K562 (cell line): ENCODE data around the gene TMEM89. TPM values are rescaled to one million over a fixed set of nuclear protein-coding genes. Genes with fewer than 3 reads are reported as not detected.
A peak's percentile ranks its signal among the peaks of the same experiment; 100 is the strongest.

Experiments used
- EHMT2 ChIP-seq: fragments of 450-650 bp; IDR thresholded peaks from 2 replicates; pipeline ENCODE4 v1.6.1; 2018; ENCODE audit warnings: antibody characterized with exemption
- polyA plus RNA-seq, 8 experiments: library from polyadenylated mRNA; depleted of rRNA in 4 of 8; stranded (reverse) in 5 of 8; unstranded in 3 of 8; fragments of >200 nt; fragmentation: Nextera tagmentation in 2 of 8; fragmentation: Illumina TruSeq in 1 of 8; extraction: Ambion mirVana in 2 of 8; extraction: Trizol in 1 of 8; gene quantifications; 2 replicates each; pipeline versions ENCODE4 v1.2.1 to v1.2.3, GENCODE V29; 2011 to 2014; ENCODE audit warnings: inconsistent platforms in 1 of 8, missing spikeins in 1 of 8
- total RNA-seq, 7 experiments: library from RNA; depleted of rRNA in 6 of 7; stranded (reverse); fragments of >200 nt in 6 of 7; fragmentation: Illumina TruSeq in 2 of 7; extraction: Trizol in 2 of 7; gene quantifications; 2 replicates each; pipeline versions ENCODE4 v1.2.1 to v1.2.3, GENCODE V29; 2011 to 2021; ENCODE audit warnings: low replicate concordance in 1 of 7
- TF ChIP-seq, protein P1 (sequence below): fragments of 450-650 bp; formaldehyde crosslinking; IDR thresholded peaks from 2 replicates; pipeline ENCODE4 v1.4.0; 2022; ENCODE audit warnings: missing genetic modification characterization
- TF ChIP-seq, protein P2 (sequence below): fragments of 450-650 bp; IDR thresholded peaks from 2 replicates; pipeline ENCODE4 v1.7.0; 2016; ENCODE audit warnings: borderline replicate concordance
- TF ChIP-seq, protein P3 (sequence below), 2 experiments: IDR thresholded peaks; 2 replicates each; pipeline ENCODE4 v1.6.1; 2011; ENCODE audit warnings: borderline replicate concordance in 1 of 2, control low read depth in 1 of 2, low read depth in 1 of 2, low read length in 1 of 2, mild to moderate bottlenecking in 1 of 2, mixed read lengths in 1 of 2, moderate library complexity in 1 of 2; ENCODE audit not compliant: insufficient read depth in 1 of 2, insufficient read length in 1 of 2, poor library complexity in 1 of 2, severe bottlenecking in 1 of 2; ENCODE audit errors: extremely low read depth in 1 of 2
- TF ChIP-seq, protein P4 (sequence below): fragments of 200-800 bp; sonication (Bioruptor generic); IDR thresholded peaks from 2 replicates; pipeline ENCODE4 v1.6.1; 2017; ENCODE audit warnings: missing genetic modification characterization, missing compliant biosample characterization
- TF ChIP-seq, protein P5 (sequence below), 2 experiments: fragments of 450-650 bp; formaldehyde crosslinking in 1 of 2; IDR thresholded peaks; 2 replicates each; pipeline versions ENCODE4 v1.4.0 to v1.6.1; 2014 to 2020; ENCODE audit warnings: mild to moderate bottlenecking in 2 of 2, borderline replicate concordance in 1 of 2, low read depth in 1 of 2

The TMEM89 gene
- total and polyA plus RNA-seq, 9 of the 15 experiments (the other 6 are each of a cell fraction or from before 2014, with no cell fraction given): not detected

DNA sequence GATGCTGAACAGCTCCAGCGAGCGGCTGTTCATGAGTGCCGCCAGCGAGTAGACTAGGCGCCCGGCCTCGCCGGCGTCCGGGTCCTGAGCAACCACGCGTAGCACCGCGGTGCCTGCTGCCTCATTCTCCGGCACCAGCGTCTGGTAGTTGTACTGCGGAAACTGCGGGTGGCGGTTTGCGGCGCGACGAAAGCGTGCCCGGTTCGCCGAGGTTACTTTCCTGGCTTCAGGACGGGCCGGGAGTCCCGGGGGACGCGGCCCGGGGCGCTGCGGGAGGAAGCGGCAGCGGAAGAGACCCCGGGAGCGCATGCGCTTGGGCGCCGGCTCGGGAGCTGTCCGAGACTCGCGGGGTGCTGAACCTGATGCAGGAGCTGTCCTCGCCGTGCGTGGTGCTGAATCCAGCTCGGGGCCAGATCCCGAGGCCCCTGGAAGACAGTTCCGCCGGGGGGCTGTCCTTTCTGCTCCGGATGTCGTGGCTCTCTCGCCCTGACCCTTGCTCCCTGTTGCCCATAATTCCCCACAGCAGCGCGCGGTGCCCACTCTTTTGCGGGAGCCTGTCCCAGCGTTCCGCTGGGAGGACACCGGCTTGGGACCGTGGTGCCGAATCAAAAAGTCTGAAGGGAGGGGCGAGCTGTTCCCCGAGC is 40.1 kb upstream of the TMEM89 start (continued):
- TF ChIP-seq, protein P1, sequence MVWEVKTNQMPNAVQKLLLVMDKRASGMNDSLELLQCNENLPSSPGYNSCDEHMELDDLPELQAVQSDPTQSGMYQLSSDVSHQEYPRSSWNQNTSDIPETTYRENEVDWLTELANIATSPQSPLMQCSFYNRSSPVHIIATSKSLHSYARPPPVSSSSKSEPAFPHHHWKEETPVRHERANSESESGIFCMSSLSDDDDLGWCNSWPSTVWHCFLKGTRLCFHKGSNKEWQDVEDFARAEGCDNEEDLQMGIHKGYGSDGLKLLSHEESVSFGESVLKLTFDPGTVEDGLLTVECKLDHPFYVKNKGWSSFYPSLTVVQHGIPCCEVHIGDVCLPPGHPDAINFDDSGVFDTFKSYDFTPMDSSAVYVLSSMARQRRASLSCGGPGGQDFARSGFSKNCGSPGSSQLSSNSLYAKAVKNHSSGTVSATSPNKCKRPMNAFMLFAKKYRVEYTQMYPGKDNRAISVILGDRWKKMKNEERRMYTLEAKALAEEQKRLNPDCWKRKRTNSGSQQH (CRISPR knock-in tag): no peak
- TF ChIP-seq, protein P2, sequence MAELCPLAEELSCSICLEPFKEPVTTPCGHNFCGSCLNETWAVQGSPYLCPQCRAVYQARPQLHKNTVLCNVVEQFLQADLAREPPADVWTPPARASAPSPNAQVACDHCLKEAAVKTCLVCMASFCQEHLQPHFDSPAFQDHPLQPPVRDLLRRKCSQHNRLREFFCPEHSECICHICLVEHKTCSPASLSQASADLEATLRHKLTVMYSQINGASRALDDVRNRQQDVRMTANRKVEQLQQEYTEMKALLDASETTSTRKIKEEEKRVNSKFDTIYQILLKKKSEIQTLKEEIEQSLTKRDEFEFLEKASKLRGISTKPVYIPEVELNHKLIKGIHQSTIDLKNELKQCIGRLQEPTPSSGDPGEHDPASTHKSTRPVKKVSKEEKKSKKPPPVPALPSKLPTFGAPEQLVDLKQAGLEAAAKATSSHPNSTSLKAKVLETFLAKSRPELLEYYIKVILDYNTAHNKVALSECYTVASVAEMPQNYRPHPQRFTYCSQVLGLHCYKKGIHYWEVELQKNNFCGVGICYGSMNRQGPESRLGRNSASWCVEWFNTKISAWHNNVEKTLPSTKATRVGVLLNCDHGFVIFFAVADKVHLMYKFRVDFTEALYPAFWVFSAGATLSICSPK: no peak
- TF ChIP-seq, protein P3, sequence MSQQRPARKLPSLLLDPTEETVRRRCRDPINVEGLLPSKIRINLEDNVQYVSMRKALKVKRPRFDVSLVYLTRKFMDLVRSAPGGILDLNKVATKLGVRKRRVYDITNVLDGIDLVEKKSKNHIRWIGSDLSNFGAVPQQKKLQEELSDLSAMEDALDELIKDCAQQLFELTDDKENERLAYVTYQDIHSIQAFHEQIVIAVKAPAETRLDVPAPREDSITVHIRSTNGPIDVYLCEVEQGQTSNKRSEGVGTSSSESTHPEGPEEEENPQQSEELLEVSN (IDR thresholded peaks at IDR 0.05; ENCODE audit: borderline replicate concordance in 1 of 2, extremely low read depth in 1 of 2, insufficient read depth in 1 of 2, insufficient read length in 1 of 2, low read depth in 1 of 2, low read length in 1 of 2, poor library complexity in 1 of 2, severe bottlenecking in 1 of 2): peak in 1 of 2 experiments; percentile 36
- TF ChIP-seq, protein P4, sequence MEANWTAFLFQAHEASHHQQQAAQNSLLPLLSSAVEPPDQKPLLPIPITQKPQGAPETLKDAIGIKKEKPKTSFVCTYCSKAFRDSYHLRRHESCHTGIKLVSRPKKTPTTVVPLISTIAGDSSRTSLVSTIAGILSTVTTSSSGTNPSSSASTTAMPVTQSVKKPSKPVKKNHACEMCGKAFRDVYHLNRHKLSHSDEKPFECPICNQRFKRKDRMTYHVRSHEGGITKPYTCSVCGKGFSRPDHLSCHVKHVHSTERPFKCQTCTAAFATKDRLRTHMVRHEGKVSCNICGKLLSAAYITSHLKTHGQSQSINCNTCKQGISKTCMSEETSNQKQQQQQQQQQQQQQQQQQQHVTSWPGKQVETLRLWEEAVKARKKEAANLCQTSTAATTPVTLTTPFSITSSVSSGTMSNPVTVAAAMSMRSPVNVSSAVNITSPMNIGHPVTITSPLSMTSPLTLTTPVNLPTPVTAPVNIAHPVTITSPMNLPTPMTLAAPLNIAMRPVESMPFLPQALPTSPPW (CRISPR knock-in tag): peak; percentile 54; the same call in 1 of the 2 replicates
- peak; percentile 100 for TF ChIP-seq EHMT2
- TF ChIP-seq, protein P5, sequence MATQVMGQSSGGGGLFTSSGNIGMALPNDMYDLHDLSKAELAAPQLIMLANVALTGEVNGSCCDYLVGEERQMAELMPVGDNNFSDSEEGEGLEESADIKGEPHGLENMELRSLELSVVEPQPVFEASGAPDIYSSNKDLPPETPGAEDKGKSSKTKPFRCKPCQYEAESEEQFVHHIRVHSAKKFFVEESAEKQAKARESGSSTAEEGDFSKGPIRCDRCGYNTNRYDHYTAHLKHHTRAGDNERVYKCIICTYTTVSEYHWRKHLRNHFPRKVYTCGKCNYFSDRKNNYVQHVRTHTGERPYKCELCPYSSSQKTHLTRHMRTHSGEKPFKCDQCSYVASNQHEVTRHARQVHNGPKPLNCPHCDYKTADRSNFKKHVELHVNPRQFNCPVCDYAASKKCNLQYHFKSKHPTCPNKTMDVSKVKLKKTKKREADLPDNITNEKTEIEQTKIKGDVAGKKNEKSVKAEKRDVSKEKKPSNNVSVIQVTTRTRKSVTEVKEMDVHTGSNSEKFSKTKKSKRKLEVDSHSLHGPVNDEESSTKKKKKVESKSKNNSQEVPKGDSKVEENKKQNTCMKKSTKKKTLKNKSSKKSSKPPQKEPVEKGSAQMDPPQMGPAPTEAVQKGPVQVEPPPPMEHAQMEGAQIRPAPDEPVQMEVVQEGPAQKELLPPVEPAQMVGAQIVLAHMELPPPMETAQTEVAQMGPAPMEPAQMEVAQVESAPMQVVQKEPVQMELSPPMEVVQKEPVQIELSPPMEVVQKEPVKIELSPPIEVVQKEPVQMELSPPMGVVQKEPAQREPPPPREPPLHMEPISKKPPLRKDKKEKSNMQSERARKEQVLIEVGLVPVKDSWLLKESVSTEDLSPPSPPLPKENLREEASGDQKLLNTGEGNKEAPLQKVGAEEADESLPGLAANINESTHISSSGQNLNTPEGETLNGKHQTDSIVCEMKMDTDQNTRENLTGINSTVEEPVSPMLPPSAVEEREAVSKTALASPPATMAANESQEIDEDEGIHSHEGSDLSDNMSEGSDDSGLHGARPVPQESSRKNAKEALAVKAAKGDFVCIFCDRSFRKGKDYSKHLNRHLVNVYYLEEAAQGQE (IDR thresholded peaks at IDR 0.05; ENCODE audit: borderline replicate concordance): peak; percentile 100
- TF ChIP-seq, protein P5 (CRISPR knock-in tag; IDR thresholded peaks at IDR 0.05; ENCODE audit: low read depth): peak; percentile 100
